ENCODE data around the gene HAND2. TPM values are rescaled to one million over a fixed set of nuclear protein-coding genes. Genes with fewer than 3 reads are reported as not detected.
A peak's percentile ranks its signal among the peaks of the same experiment; 100 is the strongest.

Gene HAND2
- total RNA-seq, 4 donors from 2014 or later, result 73.0 to 138 (median 128) TPM

DNA sequence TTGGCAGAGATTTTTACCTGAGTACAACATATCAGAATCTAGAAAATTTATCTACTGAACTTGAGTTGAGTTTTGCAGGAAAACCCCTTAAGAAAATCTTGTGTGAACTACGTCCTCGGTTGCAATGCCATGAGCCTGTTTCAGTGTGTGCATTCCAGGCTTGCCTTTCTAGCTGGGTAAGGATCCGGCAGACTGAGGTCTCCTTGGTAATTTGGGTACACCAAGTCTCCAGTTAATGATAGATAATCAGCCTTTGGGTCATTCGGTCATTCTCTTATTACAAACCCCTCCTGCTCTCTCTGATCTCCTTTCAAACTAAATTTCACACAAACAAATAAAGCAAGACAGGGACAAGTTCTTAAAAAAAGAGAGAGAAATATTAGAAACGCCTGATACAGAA, 5.9 kb upstream of the HAND2 start:
- peak overlapping the region in 2 of 4 donors; percentile 45 to 98 for H3K27ac ChIP-seq
- ATAC-seq, result no peak
- peaks cover 59% of the 10 kb centered on the region for H3K27me3 ChIP-seq
- 39 to 75% methylated on average over 3 to 5 of the region's 5 CpGs for WGBS, 2 donors (ENCODE audit: low coverage in 1 of 2)
- no peak overlapping the region for H3K4me3 ChIP-seq
- H3K36me3 ChIP-seq, result peaks cover 0 to 15% of the 10 kb centered on the region in 2 donors
- peaks cover 2 to 63% (median 13%) of the 10 kb centered on the region in 3 donors for H3K4me1 ChIP-seq
- TF ChIP-seq POLR2AphosphoS5 (IDR thresholded peaks at IDR 0.05) (no peak), POLR2A (IDR thresholded peaks at IDR 0.05) (no peak), EP300 (IDR thresholded peaks at IDR 0.05) (no peak)
- TF ChIP-seq, protein P1, sequence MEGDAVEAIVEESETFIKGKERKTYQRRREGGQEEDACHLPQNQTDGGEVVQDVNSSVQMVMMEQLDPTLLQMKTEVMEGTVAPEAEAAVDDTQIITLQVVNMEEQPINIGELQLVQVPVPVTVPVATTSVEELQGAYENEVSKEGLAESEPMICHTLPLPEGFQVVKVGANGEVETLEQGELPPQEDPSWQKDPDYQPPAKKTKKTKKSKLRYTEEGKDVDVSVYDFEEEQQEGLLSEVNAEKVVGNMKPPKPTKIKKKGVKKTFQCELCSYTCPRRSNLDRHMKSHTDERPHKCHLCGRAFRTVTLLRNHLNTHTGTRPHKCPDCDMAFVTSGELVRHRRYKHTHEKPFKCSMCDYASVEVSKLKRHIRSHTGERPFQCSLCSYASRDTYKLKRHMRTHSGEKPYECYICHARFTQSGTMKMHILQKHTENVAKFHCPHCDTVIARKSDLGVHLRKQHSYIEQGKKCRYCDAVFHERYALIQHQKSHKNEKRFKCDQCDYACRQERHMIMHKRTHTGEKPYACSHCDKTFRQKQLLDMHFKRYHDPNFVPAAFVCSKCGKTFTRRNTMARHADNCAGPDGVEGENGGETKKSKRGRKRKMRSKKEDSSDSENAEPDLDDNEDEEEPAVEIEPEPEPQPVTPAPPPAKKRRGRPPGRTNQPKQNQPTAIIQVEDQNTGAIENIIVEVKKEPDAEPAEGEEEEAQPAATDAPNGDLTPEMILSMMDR (IDR thresholded peaks at IDR 0.05), result no peak
- no peaks in the 10 kb centered on the region for H3K9me3 ChIP-seq

DNA sequence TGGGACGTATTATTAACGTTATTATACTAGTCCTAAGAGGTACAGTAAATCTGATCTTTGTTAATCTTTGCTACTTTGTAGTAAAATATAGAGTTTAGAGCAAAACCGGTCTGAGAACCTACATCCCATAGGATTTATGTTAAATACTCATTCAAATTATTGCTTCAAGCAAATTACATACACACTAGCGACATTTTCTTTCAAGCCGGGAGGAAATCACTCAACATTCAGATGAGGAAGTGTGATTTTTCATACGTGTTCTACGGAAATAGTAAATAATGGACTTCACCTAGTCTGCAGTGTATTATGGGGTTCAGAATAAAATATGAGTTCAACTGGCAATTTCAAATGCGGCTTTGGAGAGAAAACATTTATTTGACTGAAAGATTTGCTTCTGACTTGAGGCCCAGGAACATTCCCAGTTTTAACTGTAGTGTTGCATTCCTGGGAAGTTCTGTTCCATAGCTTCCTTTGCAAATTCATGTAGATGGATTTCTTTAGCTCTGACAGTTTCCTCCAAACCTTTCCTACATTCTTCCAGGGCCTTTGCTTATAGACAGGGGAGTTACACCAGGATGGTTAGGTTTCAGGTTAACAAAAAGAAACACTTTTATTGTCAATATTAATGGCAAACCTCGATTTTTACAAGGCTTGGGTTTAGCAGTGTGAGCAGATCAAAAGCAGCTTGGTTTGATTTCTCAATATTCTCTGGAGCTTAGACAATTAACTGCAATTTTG, 5.3 kb upstream of the HAND2 start:
- WGBS, 2 donors (ENCODE audit: low coverage in 1 of 2), result 49 to 55% methylated on average over 9 of the region's 9 CpGs
- Histone ChIP-seq H3K36me3 (peaks cover 0 to 15% of the 10 kb centered on the region in 2 donors), H3K27me3 (peaks cover 64% of the 10 kb centered on the region), H3K4me3 (no peak overlapping the region), H3K9me3 (no peaks in the 10 kb centered on the region), H3K27ac (peak overlapping the region in 3 of 4 donors; percentile 45 to 98 (median 61)), H3K4me1 (peaks cover 2 to 63% (median 16%) of the 10 kb centered on the region in 3 donors)
- TF ChIP-seq, protein P1 (IDR thresholded peaks at IDR 0.05), result no peak
- TF ChIP-seq EP300 (IDR thresholded peaks at IDR 0.05) (no peak), POLR2A (IDR thresholded peaks at IDR 0.05) (no peak), POLR2AphosphoS5 (IDR thresholded peaks at IDR 0.05) (no peak)
- ATAC-seq, result no peak

DNA sequence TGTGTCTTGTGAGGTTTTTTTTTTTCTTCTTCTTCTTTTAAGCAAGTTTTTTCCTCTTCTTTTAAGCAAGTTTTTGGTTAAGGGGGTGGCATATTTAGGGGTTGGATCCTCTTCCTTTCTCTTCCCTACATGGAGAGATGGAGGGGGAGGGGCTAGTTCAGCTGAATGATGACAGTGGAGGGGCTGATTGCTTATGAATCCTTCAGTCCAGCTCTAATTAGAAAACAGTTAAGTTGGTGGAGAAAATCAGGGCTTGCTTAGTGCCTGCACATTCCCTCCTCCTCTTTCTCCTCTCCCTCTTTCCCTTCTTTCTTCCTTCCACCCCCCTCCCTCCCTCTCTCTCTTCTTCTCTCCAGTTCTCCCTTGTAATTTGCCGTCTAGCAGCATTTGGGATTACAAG, 4.4 kb upstream of the HAND2 start:
- no peak for ATAC-seq
- Histone ChIP-seq H3K4me1 (peaks cover 0 to 63% (median 16%) of the 10 kb centered on the region in 3 donors), H3K4me3 (no peak overlapping the region), H3K9me3 (no peaks in the 10 kb centered on the region), H3K36me3 (peaks cover 0 to 15% of the 10 kb centered on the region in 2 donors), H3K27ac (peak overlapping the region in 3 of 4 donors; percentile 34 to 98 (median 98)), H3K27me3 (peaks cover 60% of the 10 kb centered on the region)
- WGBS, 2 donors (ENCODE audit: low coverage in 1 of 2), result 33% methylated on average over 1 of the region's 1 CpG; no CpG with 5 or more reads in 1 of the 2 donors
- TF ChIP-seq, protein P1 (IDR thresholded peaks at IDR 0.05), result no peak
- no peak for TF ChIP-seq EP300 (IDR thresholded peaks at IDR 0.05)
- no peak for TF ChIP-seq POLR2AphosphoS5 (IDR thresholded peaks at IDR 0.05)
- TF ChIP-seq POLR2A (IDR thresholded peaks at IDR 0.05), result no peak

DNA sequence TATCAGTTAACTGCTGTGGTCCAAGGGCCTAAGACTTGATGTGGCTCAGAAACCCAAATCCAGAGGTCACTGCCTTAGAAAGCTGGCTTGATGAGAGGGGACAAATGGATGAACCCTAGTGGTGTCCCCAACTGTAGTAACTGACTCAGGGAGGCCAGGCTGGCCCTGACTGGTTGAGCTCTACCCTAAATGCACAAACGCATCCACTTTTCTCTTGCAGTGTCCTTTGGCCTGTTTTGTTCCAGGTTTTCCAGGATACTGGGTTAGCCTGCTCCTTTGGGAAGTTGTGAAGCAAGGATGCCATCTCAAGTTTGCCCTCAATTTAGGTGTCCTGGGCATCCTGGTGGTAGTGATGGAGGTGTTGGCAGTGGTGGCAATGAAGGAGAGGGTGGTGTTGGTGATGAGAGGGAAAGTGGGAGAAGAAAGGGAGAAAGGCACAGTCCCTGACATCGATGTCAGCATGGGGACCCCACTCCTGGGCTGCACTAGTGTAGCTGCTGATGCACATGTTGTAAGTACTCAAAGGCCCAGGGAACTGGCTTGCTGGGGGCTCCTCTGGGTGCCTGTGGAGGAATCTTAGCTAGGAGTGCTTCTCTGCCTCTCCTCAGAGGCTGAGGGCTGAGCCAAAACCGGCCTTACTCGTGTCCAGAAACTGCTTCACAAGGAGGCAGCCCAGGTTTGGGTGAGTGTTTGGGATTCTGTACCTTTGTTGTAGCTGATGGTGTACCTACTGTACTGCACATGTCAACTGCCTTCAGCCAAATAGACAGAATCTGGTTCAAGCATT, 2.9 kb upstream of the HAND2 start:
- peak overlapping the region in 3 of 4 donors; percentile 97 to 98 (median 98) for H3K27ac ChIP-seq
- peaks cover 0 to 48% (median 8%) of the 10 kb centered on the region in 3 donors for H3K4me1 ChIP-seq
- H3K27me3 ChIP-seq, result peaks cover 56% of the 10 kb centered on the region
- H3K4me3 ChIP-seq, result peak overlapping the region in 1 of 2 donors; percentile 87
- WGBS, 2 donors (ENCODE audit: low coverage in 1 of 2), result 44% methylated on average over 4 of the region's 4 CpGs; no CpG with 5 or more reads in 1 of the 2 donors
- H3K9me3 ChIP-seq, result no peaks in the 10 kb centered on the region
- ATAC-seq, result no peak
- TF ChIP-seq, protein P1 (IDR thresholded peaks at IDR 0.05), result no peak
- TF ChIP-seq EP300 (IDR thresholded peaks at IDR 0.05) (no peak), POLR2AphosphoS5 (IDR thresholded peaks at IDR 0.05) (no peak), POLR2A (IDR thresholded peaks at IDR 0.05) (no peak)
- peaks cover 0 to 15% of the 10 kb centered on the region in 2 donors for H3K36me3 ChIP-seq
